HG03139 (cell line): Measurements from ENCODE around the gene BAX.
"Not testable (repeated sequence)": the region's sequence is repeated elsewhere in the genome, so short reads cannot be mapped to it uniquely, and the experiment has no call there.

Experiments used
- ATAC-seq: cut with Tn5 transposase; IDR thresholded peaks from one replicate; pipeline ENCODE4 v1.9.1; 2021; ENCODE audit not compliant: unreplicated experiment

Gene BAX

GRCh38 chr19:48954595-48955307 is at the start of gene BAX:
BAX (plus strand) TSS chr19:48954875; CDS start chr19:48954929, 54 bp downstream.
- peak; percentile 74 for ATAC-seq

- no peak for ATAC-seq
Observed at GRCh38 chr19:48905664-48906063, 49.0 kb upstream of the BAX start.

- no peak for ATAC-seq
Observed at GRCh38 chr19:48906324-48906723, 48.4 kb upstream of the BAX start.

- no peak for ATAC-seq
Observed at GRCh38 chr19:48907671-48908070, 47.0 kb upstream of the BAX start.

GRCh38 chr19:48909424-48910077 is 45.1 kb upstream of the BAX start:
- not testable (repeated sequence) for ATAC-seq

- ATAC-seq = no peak
Observed at GRCh38 chr19:48910803-48911202, 43.9 kb upstream of the BAX start.

- no peak for ATAC-seq
Observed at GRCh38 chr19:48913114-48913889, 41.4 kb upstream of the BAX start.

GRCh38 chr19:48914181-48914580 is 40.5 kb upstream of the BAX start:
- ATAC-seq = no peak

- no peak for ATAC-seq
Observed at GRCh38 chr19:48915757-48916156, 38.9 kb upstream of the BAX start.

- no peak for ATAC-seq
Observed at GRCh38 chr19:48918071-48918470, 36.6 kb upstream of the BAX start.

GRCh38 chr19:48918801-48919247 is 35.9 kb upstream of the BAX start:
- no peak for ATAC-seq

- not testable (repeated sequence) for ATAC-seq
Observed at GRCh38 chr19:48919271-48919670, 35.4 kb upstream of the BAX start.

- no peak for ATAC-seq
Observed at GRCh38 chr19:48920949-48921348, 33.7 kb upstream of the BAX start.

- ATAC-seq = no peak
Observed at GRCh38 chr19:48921721-48922500, 32.8 kb upstream of the BAX start.

GRCh38 chr19:48922548-48923490 is 31.9 kb upstream of the BAX start:
- ATAC-seq = no peak

GRCh38 chr19:48925240-48925843 is 29.3 kb upstream of the BAX start:
- no peak for ATAC-seq

- not testable (repeated sequence) for ATAC-seq
Observed at GRCh38 chr19:48925890-48926289, 28.8 kb upstream of the BAX start.

GRCh38 chr19:48926909-48927308 is 27.8 kb upstream of the BAX start:
- no peak for ATAC-seq

GRCh38 chr19:48927692-48928091 is 27.0 kb upstream of the BAX start:
- ATAC-seq = not testable (repeated sequence)
